HG03196 (cell line): ENCODE data around the gene BLOC1S2.
A peak's percentile ranks its signal among the peaks of the same experiment; 100 is the strongest.
"Not testable (repeated sequence)": the region's sequence is repeated elsewhere in the genome, so short reads cannot be mapped to it uniquely, and the experiment has no call there.

Source experiments
- ATAC-seq: cut with Tn5 transposase; IDR thresholded peaks from one replicate; pipeline ENCODE4 v1.9.1; 2021; ENCODE audit not compliant: unreplicated experiment

The BLOC1S2 gene

GRCh38 chr10:100286051-100287033 lies at the start of gene BLOC1S2:
BLOC1S2 (minus strand) TSS chr10:100286680; CDS start chr10:100286659, 21 bp downstream.
- ATAC-seq = peak; percentile 89

- no peak for ATAC-seq
Observed at GRCh38 chr10:100334762-100335161, 48.3 kb upstream of the BLOC1S2 start.

- ATAC-seq = no peak
Observed at GRCh38 chr10:100333661-100334440, 47.4 kb upstream of the BLOC1S2 start.

GRCh38 chr10:100333106-100333505 lies 46.6 kb upstream of the BLOC1S2 start:
- ATAC-seq = no peak

GRCh38 chr10:100330079-100330478 lies 43.6 kb upstream of the BLOC1S2 start, which contains the start of gene PKD2L1:
PKD2L1 (minus strand) TSS chr10:100330228; CDS start chr10:100330103, 125 bp downstream.
- no peak for ATAC-seq

- no peak for ATAC-seq
Observed at GRCh38 chr10:100328198-100328597, 41.7 kb upstream of the BLOC1S2 start.

- no peak for ATAC-seq
Observed at GRCh38 chr10:100327718-100328009, 41.2 kb upstream of the BLOC1S2 start.

- ATAC-seq = peak; percentile 93
Observed at GRCh38 chr10:100327007-100327717, 40.7 kb upstream of the BLOC1S2 start.

- no peak for ATAC-seq
Observed at GRCh38 chr10:100325158-100325557, 38.7 kb upstream of the BLOC1S2 start.

- no peak for ATAC-seq
Observed at GRCh38 chr10:100319707-100320402, 33.4 kb upstream of the BLOC1S2 start.

- ATAC-seq = no peak
Observed at GRCh38 chr10:100318207-100318606, 31.7 kb upstream of the BLOC1S2 start.

- no peak for ATAC-seq
Observed at GRCh38 chr10:100315615-100316014, 29.1 kb upstream of the BLOC1S2 start.

GRCh38 chr10:100311298-100311697 lies 24.8 kb upstream of the BLOC1S2 start:
- no peak for ATAC-seq

- ATAC-seq = no peak
Observed at GRCh38 chr10:100307684-100308083, 21.2 kb upstream of the BLOC1S2 start.

- no peak for ATAC-seq
Observed at GRCh38 chr10:100306861-100307260, 20.4 kb upstream of the BLOC1S2 start.

- ATAC-seq = no peak
Observed at GRCh38 chr10:100304414-100304813, 17.9 kb upstream of the BLOC1S2 start.

- no peak for ATAC-seq
Observed at GRCh38 chr10:100303724-100304319, 17.3 kb upstream of the BLOC1S2 start.

- ATAC-seq = not testable (repeated sequence)
Observed at GRCh38 chr10:100301123-100301522, 14.6 kb upstream of the BLOC1S2 start.

GRCh38 chr10:100297242-100297641 lies 10.8 kb upstream of the BLOC1S2 start:
- no peak for ATAC-seq

GRCh38 chr10:100293066-100293465 lies 6.6 kb upstream of the BLOC1S2 start:
- no peak for ATAC-seq
